Stimulated activated CD8-positive, alpha-beta memory T cell treated with anti-CD3 and anti-CD28 coated beads, Interleukin-15, amount 100 ng/mL, for 4 hours (primary cell): ENCODE measurements around the gene PLXDC2.
"Not testable (repeated sequence)": the region's sequence is repeated elsewhere in the genome, so short reads cannot be mapped to it uniquely, and the experiment has no call there.

Experiments
- DNase-seq, 2 donors: peaks; one replicate each; pipeline ENCODE4 v3.0.0-alpha.2; 2020; ENCODE audit warnings: low read depth in 2 of 2

Gene PLXDC2

GRCh38 chr10:20041931-20042330 lies 225.7 kb downstream of the PLXDC2 start:
- DNase-seq = no peak

- DNase-seq = not testable (repeated sequence)
Measured at GRCh38 chr10:20045100-20045499, 228.9 kb downstream of the PLXDC2 start.

DNA sequence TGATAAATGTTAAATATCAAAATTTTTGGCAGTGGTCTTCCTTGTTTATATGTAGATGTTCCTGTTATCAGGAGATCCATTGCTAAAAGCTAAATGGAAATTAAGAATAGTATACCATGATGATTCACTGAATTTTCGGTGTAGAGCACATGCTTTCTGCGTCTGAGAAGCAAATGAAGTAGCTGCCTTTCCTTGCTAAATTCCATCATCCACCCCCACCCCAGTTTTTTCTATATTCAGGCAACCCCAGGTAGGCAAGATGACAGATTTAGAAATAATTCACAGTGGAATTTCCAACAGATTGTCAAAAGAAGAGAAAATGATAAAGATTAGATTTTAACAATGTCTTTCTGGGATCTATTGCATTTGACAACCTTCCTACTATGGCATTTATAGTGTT lies 231.9 kb downstream of the PLXDC2 start:
- DNase-seq = no peak

DNA sequence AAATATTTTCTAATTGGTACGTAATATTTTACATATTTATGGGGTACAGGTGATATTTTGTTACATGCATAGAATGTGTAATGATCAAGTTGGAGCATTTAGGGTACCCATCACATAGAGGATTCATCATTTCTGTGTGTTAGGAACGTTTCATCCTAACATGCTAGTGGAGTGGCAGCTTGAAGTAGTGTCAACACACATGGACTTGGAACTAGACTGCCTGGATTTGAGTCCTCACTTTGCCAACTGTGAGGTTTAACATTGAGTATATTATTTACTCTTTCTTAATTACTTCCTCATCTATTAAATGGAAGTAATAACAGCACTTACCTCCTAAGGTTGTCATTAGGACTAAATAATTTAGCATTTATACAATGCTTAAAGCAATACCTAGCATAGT lies 241.9 kb downstream of the PLXDC2 start:
- no peak for DNase-seq

DNA sequence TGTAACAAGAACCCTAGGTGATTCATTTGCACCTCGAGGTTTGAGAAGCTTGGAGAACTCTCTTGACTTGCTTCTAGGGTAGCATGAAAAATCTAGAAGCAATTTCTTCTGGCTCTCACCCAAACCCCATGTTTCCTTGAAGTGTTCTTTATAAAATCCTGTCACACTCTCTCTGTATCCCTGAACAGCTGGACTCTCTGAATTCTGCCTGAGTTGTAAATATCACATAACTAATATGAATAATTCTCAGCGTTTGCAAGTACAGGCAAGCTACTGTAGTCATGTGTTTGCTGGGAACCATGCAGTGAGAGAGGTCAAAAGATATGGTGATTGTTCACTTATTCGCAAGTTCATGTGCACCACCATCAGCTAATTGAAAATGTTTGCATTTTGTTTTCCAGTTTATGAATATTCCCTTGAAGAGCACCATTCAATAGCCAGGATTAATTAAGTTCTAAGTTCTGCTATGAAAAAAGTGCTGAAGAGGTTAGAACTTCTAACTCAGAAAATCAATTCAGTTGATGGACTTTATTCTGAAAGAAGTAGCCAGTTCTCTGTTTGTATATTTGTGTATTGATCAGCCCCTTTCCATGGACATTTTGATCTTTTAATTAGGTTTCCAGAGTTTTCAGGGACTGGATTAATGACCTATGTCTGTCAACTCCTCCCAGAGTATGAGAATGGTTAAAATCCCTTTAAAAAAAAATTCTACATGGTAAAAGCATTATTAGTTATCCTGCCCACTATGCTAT lies 243.0 kb downstream of the PLXDC2 start:
- no peak for DNase-seq

GRCh38 chr10:20065814-20066213 lies 249.6 kb downstream of the PLXDC2 start:
- DNase-seq = no peak

- no peak for DNase-seq
Measured at GRCh38 chr10:20073167-20073566, 256.9 kb downstream of the PLXDC2 start.

GRCh38 chr10:20075713-20076112 lies 259.5 kb downstream of the PLXDC2 start:
- no peak for DNase-seq

DNA sequence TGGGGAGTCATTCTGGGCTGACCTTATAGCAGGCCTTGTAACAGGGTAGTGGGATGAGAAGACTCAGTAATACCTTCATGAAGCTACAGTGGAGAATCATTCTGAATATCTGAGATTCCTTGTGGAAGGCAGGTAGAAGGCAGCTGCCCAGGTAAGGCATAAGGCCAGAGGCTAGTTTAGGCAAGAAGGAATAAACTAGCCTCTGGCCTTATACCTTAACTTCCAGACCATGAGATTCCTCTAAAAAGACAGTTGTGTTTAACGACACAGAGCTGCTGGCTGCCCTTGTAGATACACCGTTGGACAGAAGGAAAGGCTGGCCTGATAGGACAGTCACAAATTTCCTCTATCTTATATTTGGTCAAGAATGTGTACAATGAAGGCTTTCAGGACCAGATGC lies 268.2 kb downstream of the PLXDC2 start:
- DNase-seq = no peak

DNA sequence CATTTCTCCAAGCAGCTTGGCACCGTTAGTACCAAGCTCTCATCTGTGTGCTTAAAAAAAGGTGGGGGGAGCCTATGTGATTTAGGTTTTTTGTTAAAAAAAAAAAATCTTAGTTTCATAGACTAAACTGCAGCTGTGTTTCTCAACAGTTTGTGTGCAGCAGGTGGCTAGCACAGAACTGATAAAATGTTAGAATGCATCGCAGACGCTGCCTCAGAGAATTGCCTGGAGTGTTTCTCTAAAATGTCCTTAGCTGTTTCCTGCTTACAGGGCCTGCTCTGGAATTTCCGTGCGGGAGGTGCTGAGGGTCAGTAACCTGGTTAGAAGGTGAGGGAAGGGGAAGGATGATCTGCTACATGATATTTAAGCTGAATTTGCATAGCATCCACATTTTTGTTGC lies 268.9 kb downstream of the PLXDC2 start:
- no peak for DNase-seq

DNA sequence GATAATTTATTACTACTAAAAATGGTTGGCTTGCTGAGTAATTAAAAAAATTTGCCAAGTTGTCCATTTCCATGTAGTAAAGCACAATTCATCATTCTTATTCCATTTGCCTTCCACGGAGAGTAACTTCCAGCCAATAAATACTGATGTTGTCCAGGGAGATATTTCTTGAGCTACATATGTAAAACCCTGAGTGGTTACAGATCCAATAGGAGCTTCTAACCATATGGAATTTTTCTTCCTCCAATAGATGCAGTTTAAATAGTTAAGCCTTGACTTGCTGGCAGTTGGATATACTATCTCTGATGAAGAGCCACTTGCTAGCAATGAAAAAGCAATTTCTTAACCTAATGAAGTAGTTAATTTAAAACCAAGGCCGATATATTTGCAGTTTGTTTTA lies 271.1 kb downstream of the PLXDC2 start:
- DNase-seq = no peak

GRCh38 chr10:20088061-20088701 lies 271.9 kb downstream of the PLXDC2 start:
- DNase-seq = no peak

GRCh38 chr10:20089879-20090278 lies 273.6 kb downstream of the PLXDC2 start:
- DNase-seq = no peak

GRCh38 chr10:20090831-20091230 lies 274.6 kb downstream of the PLXDC2 start:
- DNase-seq = no peak

DNA sequence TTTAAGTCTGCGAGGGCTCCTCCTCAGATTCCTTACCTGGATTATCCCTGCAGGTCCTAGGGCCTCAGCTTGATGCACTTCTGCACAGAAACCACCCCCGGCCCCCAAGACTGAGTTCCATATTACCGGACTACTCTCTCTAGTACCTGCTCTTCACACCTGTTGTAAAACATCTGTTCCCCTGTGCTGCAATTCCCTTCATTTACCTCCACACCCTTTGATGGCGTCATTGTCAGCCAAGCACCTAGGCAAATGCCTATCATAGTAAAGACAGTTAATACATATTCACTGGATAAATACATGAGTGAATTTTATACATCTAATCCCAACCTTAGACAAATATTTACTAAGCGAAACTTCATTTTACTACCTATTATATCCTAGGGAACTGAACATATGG lies 275.5 kb downstream of the PLXDC2 start:
- DNase-seq = no peak

DNA sequence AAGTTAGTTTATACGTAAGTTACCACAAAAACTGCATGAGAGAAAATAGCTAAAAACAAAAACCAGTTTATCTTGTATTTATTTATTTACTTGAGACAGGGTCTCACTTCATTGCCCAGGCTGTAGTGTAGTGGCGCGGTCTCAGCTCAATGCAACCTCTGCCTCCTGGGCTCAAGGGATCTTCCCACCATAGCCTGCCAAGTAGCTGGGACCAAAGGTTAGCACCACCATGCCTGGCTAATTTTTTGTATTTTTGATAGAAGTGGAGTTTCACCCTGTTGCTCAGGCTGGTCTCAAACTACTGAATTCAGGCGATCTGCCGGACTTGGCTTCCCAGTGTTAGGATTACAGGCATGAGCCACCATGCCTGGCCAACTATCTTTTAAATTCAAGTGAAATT lies 277.4 kb downstream of the PLXDC2 start:
- DNase-seq = no peak

DNA sequence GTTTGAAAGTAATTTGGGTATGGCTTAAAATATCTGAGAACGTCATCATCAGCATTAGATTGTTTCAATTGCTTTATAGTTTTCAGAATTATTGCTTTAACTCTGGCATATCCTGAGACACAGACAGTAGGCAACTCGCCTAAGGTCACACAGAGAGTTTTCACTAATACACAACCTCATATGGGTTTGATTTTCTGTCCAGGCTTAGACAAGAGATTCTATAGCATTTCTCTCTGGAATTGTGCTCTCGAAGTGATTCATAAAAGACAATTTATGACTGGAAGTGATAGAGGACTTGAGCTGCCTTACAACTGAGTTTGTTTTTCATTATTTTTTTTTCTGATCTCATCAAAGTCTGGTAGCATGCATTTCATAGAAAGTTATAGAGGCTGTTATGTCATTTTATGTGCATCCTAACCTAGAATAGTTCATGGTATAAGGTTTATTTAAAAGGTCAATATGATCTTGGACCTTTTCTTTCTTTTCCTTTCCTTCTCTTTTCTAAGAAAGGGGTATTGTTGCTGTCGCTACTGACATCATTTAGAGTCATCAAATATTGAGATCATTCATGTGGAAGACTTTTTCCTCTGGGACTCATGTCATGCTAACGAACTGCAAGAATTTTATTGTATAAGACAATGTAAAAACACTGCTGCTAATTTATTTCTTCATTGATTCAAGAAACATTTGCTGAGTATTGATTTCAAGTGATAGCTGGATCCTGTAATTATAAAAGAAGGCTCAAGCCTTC lies 278.2 kb downstream of the PLXDC2 start:
- no peak for DNase-seq

DNA sequence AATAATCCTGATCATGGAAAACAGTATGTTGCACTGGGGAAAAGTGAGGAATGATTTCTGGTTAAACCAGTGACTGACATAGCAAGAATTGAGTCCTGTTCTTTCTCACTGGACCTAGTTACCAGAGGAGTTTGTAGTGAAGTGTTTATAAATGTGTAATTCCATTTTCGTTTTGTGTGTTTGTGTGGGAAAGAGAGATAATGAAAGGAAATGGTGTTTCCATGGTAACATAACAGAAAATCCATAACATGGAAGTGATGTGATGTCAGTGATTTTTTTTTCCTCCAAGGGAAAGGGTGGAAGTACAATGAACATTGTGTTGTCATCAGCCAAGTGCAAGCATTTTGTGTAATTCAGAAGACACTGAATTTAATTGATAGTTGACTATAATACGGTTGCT lies 283.9 kb downstream of the PLXDC2 start:
- no peak for DNase-seq

DNA sequence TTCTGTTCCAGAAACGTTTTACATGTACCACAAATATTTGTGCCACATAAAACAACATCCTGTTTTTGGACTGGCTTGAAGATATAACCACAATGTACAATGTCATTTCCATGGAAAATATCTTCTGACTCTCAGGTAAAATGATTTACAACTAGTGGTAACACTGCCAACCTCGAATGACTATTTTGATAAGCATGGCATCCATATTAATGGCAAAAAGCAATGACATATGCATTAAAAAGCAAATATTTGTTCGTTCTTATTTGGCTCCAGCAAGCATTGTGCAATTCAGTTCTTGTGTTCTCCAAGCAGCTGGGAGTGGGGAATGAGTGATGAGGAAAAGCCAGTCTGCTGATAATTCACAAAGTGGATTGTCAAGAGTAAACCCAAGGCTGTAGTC lies 289.0 kb downstream of the PLXDC2 start:
- DNase-seq = no peak

DNA sequence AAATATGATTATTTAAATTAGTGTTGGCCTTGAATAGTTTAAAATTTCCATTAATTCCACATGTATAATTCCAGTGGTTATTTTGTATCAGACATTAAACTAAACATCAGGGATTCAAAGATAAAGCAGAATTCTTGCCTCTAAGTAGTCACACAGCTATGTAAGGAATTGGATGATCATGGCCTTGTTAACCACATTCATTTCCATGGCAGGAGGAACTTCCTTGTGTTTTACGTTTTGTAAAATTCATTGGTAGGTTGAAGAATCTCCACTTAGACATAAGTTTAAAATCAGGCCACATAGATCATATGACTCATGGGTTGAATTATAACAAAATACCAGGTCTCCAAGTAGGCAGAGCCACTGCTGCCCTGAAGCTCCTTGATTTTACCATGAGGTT lies 289.7 kb downstream of the PLXDC2 start:
- no peak for DNase-seq

DNA sequence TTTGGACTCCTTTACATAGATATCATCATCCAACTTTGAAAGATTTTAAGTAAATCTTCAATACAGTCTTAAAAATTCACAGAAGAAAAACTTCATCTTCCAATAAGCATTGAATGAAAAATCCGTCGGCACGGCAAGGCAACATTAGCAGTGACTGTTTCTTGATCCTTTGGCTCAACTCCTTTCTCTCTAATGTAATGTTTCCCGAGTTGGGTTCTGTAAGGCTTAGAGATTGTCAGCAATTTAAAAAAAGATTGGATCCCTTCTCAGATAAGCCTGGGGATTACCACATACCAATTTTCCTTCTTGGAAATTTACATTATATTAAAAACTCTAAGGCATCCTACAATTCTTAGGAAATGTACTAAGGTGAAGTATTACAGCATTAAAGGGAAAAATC lies 291.8 kb downstream of the PLXDC2 start:
- no peak for DNase-seq

DNA sequence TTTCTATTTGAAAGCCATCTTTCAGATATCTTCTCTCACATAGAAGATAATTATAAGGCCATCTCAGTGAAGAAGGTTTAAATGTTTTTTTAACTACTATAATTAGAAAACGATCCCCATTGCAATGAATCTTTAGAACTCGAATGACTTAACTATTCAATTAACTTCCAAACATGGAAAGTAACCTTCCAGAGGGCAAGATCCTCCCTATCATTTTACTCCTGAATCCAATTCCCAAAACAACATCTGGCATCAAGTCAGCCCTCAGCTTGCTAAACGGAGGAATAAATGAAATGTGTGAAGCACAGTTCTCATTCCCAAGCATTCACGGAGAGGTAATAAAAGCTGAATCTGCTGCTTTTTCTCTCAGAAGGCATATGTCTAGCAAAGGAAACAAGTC lies 293.4 kb downstream of the PLXDC2 start:
- DNase-seq = no peak
